HCT116 (cell line): ENCODE results near the gene TTC23L. TPM values are rescaled to one million over a fixed set of nuclear protein-coding genes. Genes with fewer than 3 reads are reported as not detected.

Experiments
- ATAC-seq: fragments of 200-7000 bp; cut with Tn5 transposase; 2 replicates; pipeline ENCODE4 v1.9.1; 2020; ENCODE audit warnings: mild to moderate bottlenecking, moderate library complexity
- BruUV-seq: library from RNA; stranded (reverse); fragments of 400-500 nt; replicated peaks from 2 replicates; lab custom pipeline; 2021; lab: Mats Ljungman, UMichigan
- CTCF ChIA-PET: fragments of 300-600 bp; sonication (Branson Sonifier 250); formaldehyde crosslinking; loops from one replicate; lab custom pipeline; 2021; ENCODE audit warnings: antibody characterized with exemption; lab: Charles Lee
- POLR2A ChIA-PET: fragments of 300-600, 350-600 bp; sonication (Branson Sonifier 250); formaldehyde crosslinking; loops from one replicate; lab custom pipeline; 2021; ENCODE audit warnings: antibody characterized with exemption; lab: Charles Lee
- RAD21 ChIA-PET, 2 experiments: fragments of 300-600 bp; sonication (Branson Sonifier 250); formaldehyde crosslinking; loops; one replicate each; lab custom pipeline; 2023; ENCODE audit warnings: low total read pairs in 2 of 2; ENCODE audit not compliant: uncharacterized antibody in 2 of 2, unreplicated experiment in 2 of 2, low non-redundant PET in 1 of 2; lab: Charles Lee
- DNase-seq: peaks from one replicate; pipeline ENCODE4 v3.0.0-alpha.2; 2010; ENCODE audit warnings: low read depth, low spot score
- H2AFZ ChIP-seq: fragments of 200-600 bp; shearing (Covaris generic), sonication (generic); 2 replicates; pipeline ENCODE4 v1.6.1; 2017; ENCODE audit warnings: low read depth, mixed run types, mixed read lengths, antibody characterized with exemption, low read length; ENCODE audit not compliant: poor library complexity, severe bottlenecking
- H3K27ac ChIP-seq: 2 replicates; pipeline ENCODE4 v1.5.1; 2012; ENCODE audit warnings: low read depth, low read length
- H3K27me3 ChIP-seq: fragments of 200-600 bp; sonication (generic); 2 replicates; pipeline ENCODE4 v1.6.1; 2016; ENCODE audit warnings: mixed run types, low read length, mixed read lengths; ENCODE audit not compliant: insufficient read depth
- H3K36me3 ChIP-seq, 2 experiments: fragments of 200-500 bp in 1 of 2; fragments of 200-600 bp in 1 of 2; sonication (Bioruptor generic) in 1 of 2; sonication (generic) in 1 of 2; 2 replicates each; pipeline versions ENCODE4 v1.5.1 to v1.6.1; 2014 to 2016; ENCODE audit warnings: low read length in 2 of 2, inconsistent platforms in 1 of 2, mixed read lengths in 1 of 2, mixed run types in 1 of 2; ENCODE audit not compliant: insufficient read depth in 2 of 2, control insufficient read depth in 1 of 2
- H3K4me1 ChIP-seq, 2 experiments: fragments of 200-600 bp in 1 of 2; sonication (generic) in 1 of 2; 2 replicates each; pipeline versions ENCODE4 v1.5.1 to v1.6.1; 2012 to 2017; ENCODE audit warnings: low read length in 2 of 2, inconsistent platforms in 1 of 2, mild to moderate bottlenecking in 1 of 2, mixed read lengths in 1 of 2, mixed run types in 1 of 2, moderate library complexity in 1 of 2; ENCODE audit not compliant: insufficient read depth in 2 of 2, control insufficient read depth in 1 of 2
- H3K4me2 ChIP-seq: fragments of 200-600 bp; sonication (generic); 2 replicates; pipeline ENCODE4 v1.6.1; 2017; ENCODE audit warnings: mixed run types, low read length, mixed read lengths
- H3K4me3 ChIP-seq, 2 experiments: fragments of 200-600 bp in 1 of 2; sonication (generic) in 1 of 2; replicated peaks in 1 of 2; 2 replicates each; pipeline ENCODE4 v1.5.1; 2011 to 2016; ENCODE audit warnings: low read length in 2 of 2, control low read depth in 1 of 2, low read depth in 1 of 2, mild to moderate bottlenecking in 1 of 2, mixed read lengths in 1 of 2, mixed run types in 1 of 2
- H3K79me2 ChIP-seq: fragments of 200-600 bp; sonication (generic); 2 replicates; pipeline ENCODE4 v1.6.1; 2017; ENCODE audit warnings: mild to moderate bottlenecking, mixed run types, low read length, moderate library complexity, mixed read lengths; ENCODE audit not compliant: insufficient read depth
- H3K9ac ChIP-seq: fragments of 200-600 bp; sonication (generic); 2 replicates; pipeline ENCODE4 v1.6.1; 2016; ENCODE audit warnings: low read length, mixed read lengths
- H3K9me2 ChIP-seq: fragments of 200-600 bp; sonication (generic), shearing (Covaris generic); 2 replicates; pipeline ENCODE4 v1.6.1; 2017; ENCODE audit warnings: mixed run types, mild to moderate bottlenecking, moderate library complexity; ENCODE audit not compliant: insufficient read depth
- H3K9me3 ChIP-seq, 2 experiments: fragments of 200-500 bp in 1 of 2; fragments of 200-600 bp in 1 of 2; sonication (Bioruptor generic) in 1 of 2; sonication (generic) in 1 of 2; 2 replicates each; pipeline ENCODE4 v1.6.1; 2014 to 2017; ENCODE audit warnings: low read length in 2 of 2, mixed read lengths in 2 of 2, inconsistent platforms in 1 of 2, low read depth in 1 of 2, mild to moderate bottlenecking in 1 of 2, mixed run types in 1 of 2, moderate library complexity in 1 of 2; ENCODE audit not compliant: control insufficient read depth in 1 of 2, insufficient read depth in 1 of 2
- H4K20me1 ChIP-seq: fragments of 200-600 bp; sonication (generic), shearing (Covaris generic); 2 replicates; pipeline ENCODE4 v1.6.1; 2017; ENCODE audit warnings: mixed run types, mild to moderate bottlenecking, moderate library complexity; ENCODE audit not compliant: insufficient read depth
- ATF3 ChIP-seq: IDR thresholded peaks from 2 replicates; pipeline ENCODE4 v1.6.1; 2012
- CBX3 ChIP-seq: IDR thresholded peaks from 2 replicates; pipeline ENCODE4 v1.6.1; 2012; ENCODE audit warnings: low read depth
- CEBPB ChIP-seq: IDR thresholded peaks from 2 replicates; pipeline ENCODE4 v1.6.1; 2012; ENCODE audit warnings: low read depth
- CTCF ChIP-seq, 3 experiments: fragments of 200-600 bp in 1 of 3; sonication (generic) in 1 of 3; IDR thresholded peaks in 2 of 3; conservative IDR thresholded peaks in 1 of 3; 2 replicates each; pipeline ENCODE4 v1.5.1; 2012 to 2017; ENCODE audit warnings: low read depth in 2 of 3, low read length in 2 of 3, antibody characterized with exemption in 1 of 3, borderline replicate concordance in 1 of 3, control low read depth in 1 of 3, mild to moderate bottlenecking in 1 of 3, mixed read lengths in 1 of 3, mixed run types in 1 of 3, moderate library complexity in 1 of 3; ENCODE audit not compliant: insufficient read depth in 1 of 3
- EGR1 ChIP-seq: IDR thresholded peaks from 2 replicates; pipeline ENCODE4 v1.6.1; 2012; ENCODE audit warnings: low read depth
- ELF1 ChIP-seq: IDR thresholded peaks from 2 replicates; pipeline ENCODE4 v1.6.1; 2012; ENCODE audit warnings: low read depth, borderline replicate concordance
- FOSL1 ChIP-seq: IDR thresholded peaks from 2 replicates; pipeline ENCODE4 v1.6.1; 2012; ENCODE audit warnings: low read depth
- JUND ChIP-seq: IDR thresholded peaks from 2 replicates; pipeline ENCODE4 v1.6.1; 2012
- MAX ChIP-seq: IDR thresholded peaks from 2 replicates; pipeline ENCODE4 v1.6.1; 2012
- POLR2A ChIP-seq: IDR thresholded peaks from 2 replicates; pipeline ENCODE4 v1.7.0; 2011; ENCODE audit warnings: borderline replicate concordance; ENCODE audit not compliant: insufficient read depth, insufficient read length; ENCODE audit errors: extremely low read depth
- RAD21 ChIP-seq: IDR thresholded peaks from 2 replicates; pipeline ENCODE4 v1.6.1; 2012; ENCODE audit warnings: low read depth, mild to moderate bottlenecking
- SP1 ChIP-seq: IDR thresholded peaks from 2 replicates; pipeline ENCODE4 v1.6.1; 2012; ENCODE audit warnings: low read depth
- SRF ChIP-seq: IDR thresholded peaks from 2 replicates; pipeline ENCODE4 v1.6.1; 2012; ENCODE audit warnings: low read depth
- TCF7L2 ChIP-seq: IDR thresholded peaks from 2 replicates; pipeline ENCODE4 v1.7.0; 2011; ENCODE audit warnings: borderline replicate concordance, inconsistent platforms; ENCODE audit not compliant: insufficient read depth, insufficient read length; ENCODE audit errors: extremely low read depth
- YY1 ChIP-seq: IDR thresholded peaks from 2 replicates; pipeline ENCODE4 v1.6.1; 2011; ENCODE audit warnings: low read length, low read depth, moderate library complexity, mild to moderate bottlenecking; ENCODE audit not compliant: insufficient replicate concordance; ENCODE audit errors: extremely low read depth
- ZFX ChIP-seq: fragments of 450-650 bp; IDR thresholded peaks from 2 replicates; pipeline ENCODE4 v1.6.1; 2017
- ZNF274 ChIP-seq: fragments of 200-500 bp; sonication (Bioruptor generic); IDR thresholded peaks from 2 replicates; pipeline ENCODE4 v1.6.1; 2014; ENCODE audit warnings: mild to moderate bottlenecking, low read depth, low read length, inconsistent platforms
- intact Hi-C: fragments of 100-400 bp; cut with micrococcal nuclease; formaldehyde crosslinking; loops from 2 replicates; pipeline ENCODE4 v1.10.0; 2022
- total RNA-seq: library from RNA; stranded (reverse); gene quantifications from one replicate; pipeline ENCODE4 v1.2.1, GENCODE V29; 2021; ENCODE audit not compliant: unreplicated experiment
- TF ChIP-seq, protein P1 (sequence below): IDR thresholded peaks from 2 replicates; pipeline ENCODE4 v1.6.1; 2012; ENCODE audit warnings: low read depth

TTC23L gene
- total RNA-seq, 1 experiment from 2014 or later, result 1.0 TPM

DNA sequence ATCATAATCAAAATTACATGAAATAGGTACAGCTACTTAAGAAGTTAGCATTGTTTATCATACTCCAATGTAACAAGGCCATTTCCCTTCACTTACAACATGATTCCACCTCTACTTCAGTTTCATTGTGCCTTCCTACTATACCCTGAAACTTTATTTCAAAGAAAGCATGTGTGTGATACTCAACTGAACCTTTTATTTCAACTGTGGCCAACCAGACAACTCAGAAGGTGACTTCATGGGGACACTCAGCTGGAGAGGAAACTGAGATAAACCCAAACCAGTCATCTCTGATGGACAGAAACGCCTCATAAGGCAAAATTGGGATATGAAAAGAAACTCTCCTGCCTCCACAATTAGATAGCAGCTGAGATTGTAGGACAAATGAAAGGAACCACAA, 5.9 kb upstream of the TTC23L start:
- Histone ChIP-seq H3K4me1 (no peaks in the 10 kb centered on the region), H3K36me3 (peaks cover 0 to 2% of the 10 kb centered on the region in 2 experiments; a peak in 2 of 4 replicates), H3K9ac (no peak overlapping the region), H3K27ac (no peak overlapping the region), H3K79me2 (no peaks in the 10 kb centered on the region), H3K27me3 (no peaks in the 10 kb centered on the region), H3K4me3 (no peak overlapping the region), H3K9me3 (no peaks in the 10 kb centered on the region), H3K9me2 (no peaks in the 10 kb centered on the region), H3K4me2 (no peak overlapping the region), H4K20me1 (no peaks in the 10 kb centered on the region), H2AFZ (no peak overlapping the region)
- POLR2A ChIA-PET, result no interaction called here
- TF ChIP-seq ZNF274 (no peak), ATF3 (no peak), ZFX (no peak), CBX3 (no peak), EGR1 (no peak), RAD21 (no peak), JUND (no peak), SRF (no peak), CEBPB (no peak), ELF1 (no peak), POLR2A (no peak), CTCF (IDR thresholded peaks at IDR 0.05 in 2 of 3, conservative IDR thresholded peaks at IDR 0.05 in 1 of 3; ENCODE audit: borderline replicate concordance in 1 of 3, insufficient read depth in 1 of 3, low read depth in 2 of 3, low read length in 2 of 3) (no peak), SP1 (no peak), YY1 (no peak), MAX (no peak), FOSL1 (no peak), TCF7L2 (no peak)
- TF ChIP-seq, protein P1, sequence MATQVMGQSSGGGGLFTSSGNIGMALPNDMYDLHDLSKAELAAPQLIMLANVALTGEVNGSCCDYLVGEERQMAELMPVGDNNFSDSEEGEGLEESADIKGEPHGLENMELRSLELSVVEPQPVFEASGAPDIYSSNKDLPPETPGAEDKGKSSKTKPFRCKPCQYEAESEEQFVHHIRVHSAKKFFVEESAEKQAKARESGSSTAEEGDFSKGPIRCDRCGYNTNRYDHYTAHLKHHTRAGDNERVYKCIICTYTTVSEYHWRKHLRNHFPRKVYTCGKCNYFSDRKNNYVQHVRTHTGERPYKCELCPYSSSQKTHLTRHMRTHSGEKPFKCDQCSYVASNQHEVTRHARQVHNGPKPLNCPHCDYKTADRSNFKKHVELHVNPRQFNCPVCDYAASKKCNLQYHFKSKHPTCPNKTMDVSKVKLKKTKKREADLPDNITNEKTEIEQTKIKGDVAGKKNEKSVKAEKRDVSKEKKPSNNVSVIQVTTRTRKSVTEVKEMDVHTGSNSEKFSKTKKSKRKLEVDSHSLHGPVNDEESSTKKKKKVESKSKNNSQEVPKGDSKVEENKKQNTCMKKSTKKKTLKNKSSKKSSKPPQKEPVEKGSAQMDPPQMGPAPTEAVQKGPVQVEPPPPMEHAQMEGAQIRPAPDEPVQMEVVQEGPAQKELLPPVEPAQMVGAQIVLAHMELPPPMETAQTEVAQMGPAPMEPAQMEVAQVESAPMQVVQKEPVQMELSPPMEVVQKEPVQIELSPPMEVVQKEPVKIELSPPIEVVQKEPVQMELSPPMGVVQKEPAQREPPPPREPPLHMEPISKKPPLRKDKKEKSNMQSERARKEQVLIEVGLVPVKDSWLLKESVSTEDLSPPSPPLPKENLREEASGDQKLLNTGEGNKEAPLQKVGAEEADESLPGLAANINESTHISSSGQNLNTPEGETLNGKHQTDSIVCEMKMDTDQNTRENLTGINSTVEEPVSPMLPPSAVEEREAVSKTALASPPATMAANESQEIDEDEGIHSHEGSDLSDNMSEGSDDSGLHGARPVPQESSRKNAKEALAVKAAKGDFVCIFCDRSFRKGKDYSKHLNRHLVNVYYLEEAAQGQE, result no peak
- no peak for ATAC-seq
- intact Hi-C loops, result no loop called here
- RAD21 ChIA-PET, result no interaction called here
- no peak for DNase-seq
- CTCF ChIA-PET, result no interaction called here
- no TSS peak for BruUV-seq
